SW480 (cell line): ENCODE data around the gene ALKBH3.

Experiments
- DNase-seq: peaks from one replicate; pipeline ENCODE4 v3.0.0-alpha.2; 2016; ENCODE audit warnings: low spot score

ALKBH3 gene

DNA sequence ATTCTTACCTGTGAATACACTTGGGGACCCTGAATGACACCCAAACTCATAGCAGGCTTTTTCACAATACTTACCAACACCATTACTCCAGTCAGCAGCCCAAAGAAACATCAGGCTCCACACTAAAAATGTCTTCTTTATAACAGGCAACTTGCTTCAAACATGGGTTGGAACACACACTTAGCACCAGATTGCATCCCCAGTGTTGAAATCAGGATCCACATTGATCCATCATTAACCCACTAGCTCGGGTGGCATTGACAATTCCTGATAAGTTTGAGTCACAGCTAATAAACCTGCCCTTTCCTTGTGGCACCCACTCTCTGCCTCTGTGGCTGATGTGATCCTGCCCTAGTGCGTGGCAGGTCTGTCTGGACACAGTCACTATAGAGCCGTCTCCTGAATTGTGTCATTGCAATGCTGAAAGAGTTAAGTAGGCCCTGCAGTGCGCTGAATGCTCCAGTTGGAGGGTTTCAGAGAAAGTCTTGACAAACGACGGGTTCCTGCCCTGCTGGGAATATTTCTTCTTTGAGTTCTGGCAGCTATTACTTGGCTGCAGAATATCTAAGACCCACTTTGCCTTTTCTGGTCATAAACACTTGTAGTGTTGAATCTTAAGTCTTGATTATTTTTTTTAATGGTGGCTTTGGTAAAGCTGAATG is 42.2 kb downstream of the ALKBH3 start:
- no peak for DNase-seq

DNA sequence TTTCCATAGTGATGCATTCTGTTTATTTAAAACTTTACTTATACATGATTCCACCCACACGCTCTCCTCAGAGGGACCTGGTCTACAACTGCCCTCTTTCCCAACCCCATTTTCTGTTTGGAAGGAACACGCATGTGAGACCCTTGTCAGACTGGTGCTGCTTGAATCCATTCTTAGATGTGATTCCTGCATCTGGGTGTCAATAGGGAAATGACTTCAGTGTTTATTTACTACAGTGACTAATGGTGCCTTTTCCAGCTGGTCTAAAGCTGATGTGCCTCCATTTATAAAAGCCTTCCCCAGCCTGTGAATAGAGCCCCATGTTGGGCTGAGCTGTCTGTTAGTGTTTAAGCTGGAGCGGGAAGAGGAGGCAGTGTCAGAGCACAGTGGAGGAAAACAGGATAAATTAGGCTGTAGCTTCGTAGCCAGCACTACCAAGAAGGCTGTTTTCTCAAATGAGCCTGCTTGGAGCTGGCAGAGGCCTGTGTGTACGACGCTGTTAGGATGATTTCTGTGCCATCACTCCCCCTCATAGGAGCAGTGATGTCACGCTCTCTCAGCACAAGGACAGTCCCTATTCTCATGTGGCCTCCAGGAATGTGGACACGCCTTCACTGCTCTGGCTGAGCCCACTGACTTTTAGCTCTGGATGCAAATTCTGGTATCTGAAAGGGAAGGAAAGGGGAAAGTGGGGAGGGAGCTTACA is 42.9 kb downstream of the ALKBH3 start:
- peak; percentile 61 for DNase-seq

DNA sequence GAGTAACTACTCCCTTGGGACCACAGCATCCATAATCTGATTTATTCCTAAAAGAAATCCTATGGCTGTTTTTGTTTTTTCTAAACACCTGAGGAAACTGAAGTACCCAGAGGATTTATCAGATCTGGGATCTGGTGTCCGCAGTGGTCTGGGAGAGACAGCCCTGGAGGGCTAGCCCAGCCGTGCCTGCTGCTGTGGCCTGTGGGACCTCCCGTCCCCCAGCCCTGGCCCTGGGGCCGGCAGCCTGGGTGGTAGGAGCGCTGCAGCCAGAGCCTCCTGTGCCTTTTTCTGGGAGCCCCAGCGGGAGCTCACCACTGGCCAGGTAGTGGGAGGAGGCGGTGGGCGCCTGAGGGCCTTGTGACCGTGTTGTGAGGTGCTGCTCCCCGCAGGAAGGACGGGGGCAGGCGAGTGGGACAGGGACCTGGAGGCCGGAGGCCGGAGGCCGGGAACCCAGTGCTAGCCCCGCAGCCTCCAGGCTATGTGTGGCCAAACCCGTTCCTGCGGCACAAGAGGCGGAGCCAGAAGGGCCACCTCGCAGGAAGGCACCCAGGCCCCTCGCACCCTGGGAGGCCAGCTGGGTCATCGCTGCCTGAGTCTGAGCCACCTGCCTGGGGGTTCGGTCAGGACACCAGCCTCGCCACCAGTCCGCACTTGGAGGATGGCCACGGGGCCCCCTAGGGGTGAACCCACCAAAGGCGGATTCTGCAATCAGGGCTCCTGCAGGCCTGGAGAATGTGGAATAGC is 43.7 kb downstream of the ALKBH3 start:
- DNase-seq = no peak

DNA sequence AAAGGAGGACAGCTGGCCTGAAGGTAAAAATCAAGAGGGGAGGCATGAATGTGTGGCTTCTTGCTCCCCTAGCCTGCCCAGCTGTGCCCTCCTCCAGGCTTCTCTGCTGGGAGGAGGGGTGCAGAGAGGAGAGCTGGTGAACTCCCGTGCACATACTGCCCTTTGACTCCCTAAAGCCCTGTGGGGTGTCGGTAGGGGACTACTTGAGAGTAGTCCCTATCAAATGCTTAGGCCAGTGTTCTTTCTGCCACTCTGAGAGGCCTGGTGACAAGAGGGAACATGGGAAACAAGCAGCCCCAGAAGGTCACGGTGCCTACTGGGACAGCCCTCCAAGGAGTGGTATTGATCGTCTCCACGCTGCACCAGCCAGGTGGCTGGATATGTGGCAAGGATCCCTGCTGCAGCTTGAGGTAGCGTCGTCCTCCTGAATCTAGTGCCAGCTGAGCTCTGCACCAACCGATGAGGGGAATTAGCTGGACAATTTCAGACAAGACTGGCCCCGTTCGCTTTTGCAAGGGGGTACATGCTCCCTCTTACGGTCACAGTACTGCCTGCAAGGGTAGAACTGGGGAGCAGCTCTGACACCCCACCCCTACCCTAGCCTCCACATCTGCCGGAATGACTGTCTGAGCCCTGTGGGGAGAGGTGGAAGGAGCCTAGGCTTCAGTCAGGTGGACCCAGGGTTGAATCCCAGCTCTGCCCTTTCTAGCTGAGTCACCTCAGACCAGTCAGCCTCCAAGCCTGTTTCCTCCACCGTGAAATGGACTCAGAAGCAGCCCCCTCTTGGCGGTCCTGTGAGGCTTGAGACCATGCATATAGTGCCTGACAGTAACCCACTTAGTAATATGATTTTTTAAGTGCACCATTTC is 44.7 kb downstream of the ALKBH3 start:
- no peak for DNase-seq

DNA sequence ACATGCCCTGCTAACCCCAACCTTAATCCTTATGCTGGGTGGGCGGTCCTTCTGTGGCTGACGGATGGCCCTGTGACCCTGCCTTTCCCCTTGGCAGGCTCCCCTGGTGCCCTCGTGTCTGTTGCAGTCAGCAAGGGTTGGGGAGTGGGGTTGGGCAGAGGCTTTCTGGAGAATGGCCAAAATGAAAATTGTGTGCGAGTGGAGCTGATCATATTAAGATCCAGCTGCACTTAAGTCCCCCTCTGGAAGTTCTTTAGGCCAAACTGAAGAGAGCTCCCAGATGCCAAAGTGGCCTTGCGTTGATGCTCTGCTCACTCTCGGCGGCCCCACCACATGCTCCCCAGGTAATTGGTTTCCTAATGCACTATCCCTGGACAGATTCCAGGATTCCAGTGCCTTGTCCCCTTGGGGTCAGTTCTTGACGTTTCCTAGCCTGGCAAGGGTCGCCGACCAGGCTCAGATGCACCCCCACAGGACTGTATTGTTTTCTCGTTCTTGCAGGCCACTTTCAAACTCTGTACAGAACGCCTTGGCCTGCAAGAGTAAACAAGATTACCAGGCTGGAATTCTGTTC is 45.4 kb downstream of the ALKBH3 start:
- no peak for DNase-seq

DNA sequence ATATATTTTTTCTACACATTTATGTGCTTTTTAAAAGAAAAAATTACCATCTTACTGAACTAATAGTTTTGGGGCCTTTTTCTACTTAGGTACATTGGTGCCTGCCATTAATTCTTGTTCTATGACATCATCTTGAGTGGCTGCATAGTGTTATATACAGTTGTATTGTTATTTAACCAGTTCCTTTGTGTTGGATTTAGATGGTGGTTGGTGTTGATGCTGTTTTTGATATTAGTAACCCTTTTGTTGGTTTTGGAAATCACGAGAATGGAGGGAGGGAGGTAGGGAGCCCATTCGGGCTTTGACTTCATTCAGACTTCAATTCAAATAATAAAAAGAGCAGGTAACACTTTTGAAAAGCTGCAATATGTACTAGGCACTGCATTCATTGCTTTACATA is 46.4 kb downstream of the ALKBH3 start:
- DNase-seq = no peak

DNA sequence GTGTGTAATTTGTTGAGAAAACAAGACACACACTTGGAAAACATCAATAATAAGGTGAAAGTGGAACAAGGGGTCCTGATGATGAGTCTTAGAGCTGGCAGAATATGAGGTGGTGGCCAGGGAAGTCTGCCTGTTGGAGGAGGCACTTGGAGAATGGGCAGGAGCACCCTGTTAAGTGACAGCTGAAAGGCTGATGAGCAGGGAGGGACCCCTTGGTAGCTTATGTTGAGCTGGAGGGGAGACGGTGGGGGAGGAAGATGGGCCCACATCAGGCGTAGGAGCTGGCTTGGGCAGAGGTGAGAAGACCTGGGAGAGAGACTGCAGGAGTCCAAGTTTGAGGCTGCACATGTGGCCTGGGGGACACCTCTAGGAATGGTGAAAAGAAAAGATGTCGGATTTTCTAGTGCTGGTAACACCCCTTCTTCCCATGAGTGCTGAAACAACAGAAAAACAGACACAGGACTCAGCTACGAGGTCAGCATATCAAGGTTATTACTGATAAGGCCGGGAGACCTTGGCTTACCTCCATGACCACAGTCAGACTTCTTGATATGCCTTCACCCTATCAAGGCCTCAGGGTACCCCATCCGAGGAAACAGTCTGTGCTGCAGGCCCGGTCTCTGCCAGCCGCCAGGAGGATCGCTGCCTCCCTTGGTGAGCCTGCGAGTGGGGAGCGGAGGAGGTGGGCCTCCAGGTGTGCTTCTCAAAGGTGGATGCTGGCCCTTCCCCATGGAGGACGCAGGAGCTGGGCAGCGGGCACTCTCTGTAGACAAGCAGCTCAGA is 47.5 kb downstream of the ALKBH3 start:
- DNase-seq = no peak

DNA sequence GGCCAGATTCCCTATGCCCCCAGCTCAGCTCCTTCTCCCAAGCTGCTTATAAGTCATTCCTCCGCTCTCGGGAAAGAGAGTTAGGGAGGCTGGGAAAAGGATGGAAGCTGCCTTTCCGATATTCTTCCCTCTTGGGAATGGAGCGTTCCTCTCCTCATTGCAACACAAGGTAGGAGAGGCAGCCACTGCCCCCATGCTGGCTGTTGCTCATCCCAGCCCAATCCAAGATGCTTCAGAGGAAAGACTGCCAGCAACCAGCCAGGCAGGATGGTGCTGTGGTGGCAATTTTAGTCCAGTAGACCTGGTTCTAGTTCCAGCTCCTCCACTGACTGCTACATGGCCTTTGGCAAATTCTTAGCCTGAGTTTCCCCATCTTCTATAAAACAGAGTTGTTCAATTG is 48.1 kb downstream of the ALKBH3 start:
- no peak for DNase-seq

DNA sequence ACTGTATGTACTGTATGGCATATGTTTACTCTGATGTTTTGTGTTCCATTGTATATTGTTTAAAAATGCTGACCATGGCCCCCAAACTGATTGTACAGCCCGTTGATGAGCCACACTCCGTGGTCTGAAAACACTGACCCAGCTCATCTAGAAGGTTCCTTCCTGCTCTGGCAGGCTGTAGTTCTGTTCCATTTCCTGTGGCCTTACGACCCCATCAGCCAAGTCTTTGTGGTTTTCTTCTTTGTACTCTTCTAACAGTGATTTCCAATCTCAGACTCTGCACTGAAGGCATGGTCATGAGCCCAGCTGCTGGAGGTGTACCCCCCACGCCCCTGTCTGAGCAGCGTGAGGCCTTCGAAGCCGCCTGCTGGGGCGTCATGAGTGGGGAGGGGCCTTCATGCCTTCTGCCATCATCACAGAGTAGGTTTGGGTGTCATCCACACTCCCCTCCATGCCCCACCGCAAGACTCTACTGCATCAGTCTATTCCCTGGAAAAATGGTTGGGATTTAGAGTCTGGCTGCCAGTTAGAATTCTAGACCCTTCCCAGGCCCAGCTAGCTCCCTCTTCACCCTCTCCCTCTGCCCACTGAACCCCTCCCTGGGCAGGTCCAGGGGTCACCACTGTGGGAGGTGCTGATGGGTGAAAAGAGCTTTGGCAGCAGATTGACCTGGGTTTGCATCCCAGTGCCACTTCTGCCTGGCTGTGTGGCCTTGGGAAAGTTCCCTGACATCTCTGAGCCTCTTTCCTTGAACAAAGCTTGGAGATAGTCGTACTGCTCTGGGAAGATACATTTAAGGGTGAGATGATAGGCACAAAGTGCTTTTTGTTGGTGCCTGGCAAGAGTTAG is 50.5 kb downstream of the ALKBH3 start:
- no peak for DNase-seq

DNA sequence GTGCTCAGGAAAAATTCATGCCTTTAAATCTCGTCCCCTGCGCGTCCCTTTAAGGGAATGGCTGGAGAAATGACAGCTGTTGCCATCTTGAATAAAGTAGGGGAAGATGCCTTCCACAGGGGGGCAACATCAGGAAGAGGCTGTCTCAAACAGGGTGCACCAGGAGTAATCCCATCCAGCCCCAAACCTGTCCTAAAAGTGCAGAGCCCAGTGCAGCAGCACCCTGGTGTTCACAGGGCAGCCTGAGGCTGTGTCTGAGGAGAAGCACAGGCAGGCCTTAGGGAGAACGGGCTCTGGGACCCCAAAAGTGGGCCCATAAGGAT is 51.0 kb downstream of the ALKBH3 start:
- no peak for DNase-seq

DNA sequence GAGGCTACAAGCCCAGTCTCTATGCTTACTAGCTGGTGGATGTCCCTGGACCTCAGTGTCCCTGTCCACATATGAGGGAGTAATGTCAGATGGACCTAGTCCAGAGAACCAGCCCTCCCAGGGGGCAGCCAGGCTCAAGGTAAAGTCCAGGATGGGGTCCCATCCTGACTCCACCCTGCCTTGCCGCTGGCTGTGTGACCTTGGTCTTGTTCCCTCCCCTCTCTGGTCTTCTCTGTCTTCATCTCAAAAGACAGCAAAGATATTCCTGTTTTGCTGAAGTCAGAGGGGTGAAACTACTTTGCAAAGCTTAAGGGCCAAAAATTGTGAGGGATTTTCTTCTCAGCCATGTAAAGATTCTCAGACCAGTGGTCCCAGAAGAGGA is 52.6 kb downstream of the ALKBH3 start:
- no peak for DNase-seq

DNA sequence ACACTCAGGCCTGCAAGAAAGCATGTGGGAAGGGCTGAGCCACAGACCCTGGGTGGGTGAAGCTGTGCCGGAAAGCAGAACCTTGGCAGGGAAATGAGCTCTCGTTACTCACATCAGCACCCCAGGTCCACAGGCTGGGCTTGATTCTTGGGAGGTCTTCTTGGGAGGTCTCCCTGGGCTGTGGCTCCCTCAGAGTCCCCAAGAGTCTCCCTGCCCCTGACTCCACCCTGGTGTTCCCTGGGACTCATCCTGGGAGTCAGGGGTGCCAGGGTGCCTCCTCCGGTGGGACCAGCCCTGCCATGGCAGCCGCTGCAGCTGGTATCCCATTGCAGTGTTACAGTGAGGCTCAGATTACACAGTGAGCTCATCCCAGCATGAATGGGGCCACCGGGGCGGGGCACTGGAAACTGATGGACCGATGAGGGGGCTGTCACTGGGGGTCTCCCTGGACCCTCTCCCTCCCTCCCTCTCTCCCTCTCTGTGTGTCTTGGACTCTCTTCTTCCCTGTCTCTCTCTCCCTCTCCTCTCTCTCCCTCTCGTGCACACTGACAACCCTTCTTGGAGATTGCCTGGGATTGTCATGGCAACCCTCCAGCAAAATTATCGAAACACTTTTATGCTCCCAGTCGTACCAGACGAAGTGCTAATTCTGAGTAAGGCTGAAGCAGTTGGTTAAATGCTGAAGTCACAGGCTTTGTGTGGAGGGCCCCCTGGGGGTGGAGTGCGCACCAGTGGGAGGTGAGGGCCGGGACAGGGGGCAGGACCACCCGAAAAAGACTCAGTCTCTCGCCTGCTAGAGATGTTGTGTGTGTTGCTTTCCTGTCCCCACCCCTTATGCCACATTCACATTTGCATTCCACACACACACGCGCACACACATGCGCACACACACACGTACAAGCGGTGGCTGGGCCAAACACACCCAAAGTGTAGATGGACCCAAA is 53.2 kb downstream of the ALKBH3 start:
- DNase-seq = no peak

DNA sequence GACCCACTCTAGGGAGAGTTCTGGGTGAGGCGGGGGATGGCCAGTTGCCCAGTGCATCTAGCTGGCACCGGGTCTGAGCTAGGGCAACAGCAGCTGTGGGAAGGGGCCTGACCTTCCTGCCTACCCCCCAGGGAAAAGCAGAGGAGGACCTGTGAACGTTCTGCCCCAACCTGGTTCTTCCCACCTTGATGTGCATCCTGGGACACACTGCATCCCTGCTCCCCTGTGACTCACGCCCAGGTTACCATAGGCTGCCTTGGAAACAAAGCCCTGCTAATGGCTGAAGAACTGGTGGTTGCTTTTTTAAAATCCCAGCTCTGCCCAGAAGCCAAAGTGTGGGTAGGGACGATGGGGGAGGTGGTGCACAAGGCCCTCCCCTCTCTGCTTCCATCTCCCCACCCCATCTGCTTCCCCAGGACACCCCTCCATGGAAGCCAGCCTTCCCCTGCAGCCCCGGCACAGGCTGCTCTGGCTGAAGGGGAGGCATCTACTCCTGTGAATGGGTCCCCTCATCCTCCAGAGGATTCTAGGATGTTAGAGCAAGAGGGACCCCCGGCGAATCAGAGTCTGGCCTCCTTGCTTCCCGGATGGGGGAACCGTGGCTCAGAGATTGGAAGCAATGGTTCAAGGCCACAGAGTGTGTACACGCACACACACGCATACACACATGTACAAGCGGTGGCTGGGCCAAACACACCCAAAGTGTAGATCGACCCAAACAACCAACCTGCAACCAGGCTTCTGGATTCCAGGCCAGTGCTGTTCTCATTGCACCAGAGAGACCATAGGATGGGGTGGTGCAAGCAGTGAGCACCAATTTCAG is 54.2 kb downstream of the ALKBH3 start:
- no peak for DNase-seq

DNA sequence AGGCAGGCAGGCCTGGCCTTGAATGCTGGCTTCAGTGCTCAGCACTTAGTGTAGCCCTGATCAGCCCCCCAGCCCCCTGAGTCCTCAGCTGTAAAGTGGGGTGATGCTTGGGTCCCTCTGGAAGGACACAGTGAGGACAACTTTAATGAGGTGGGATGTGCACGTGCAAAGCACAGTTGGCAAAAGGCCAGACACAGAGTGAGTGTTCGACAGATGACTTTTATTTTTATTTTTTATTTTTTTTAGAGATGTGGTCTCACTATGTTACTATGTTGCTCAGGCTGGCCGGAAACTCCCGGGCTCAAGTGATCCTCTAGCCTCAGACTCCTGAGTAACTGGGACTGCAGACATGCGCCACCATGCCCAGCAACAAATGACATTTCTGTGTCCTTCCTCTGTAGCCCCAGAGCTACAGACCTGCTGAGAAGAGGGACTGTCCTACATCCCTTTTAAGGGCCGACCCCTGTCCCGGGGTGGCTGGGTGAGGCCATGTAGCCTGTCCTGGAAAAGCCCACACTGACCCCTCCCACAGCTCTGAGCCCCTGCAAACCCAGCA is 54.9 kb downstream of the ALKBH3 start:
- DNase-seq = no peak

DNA sequence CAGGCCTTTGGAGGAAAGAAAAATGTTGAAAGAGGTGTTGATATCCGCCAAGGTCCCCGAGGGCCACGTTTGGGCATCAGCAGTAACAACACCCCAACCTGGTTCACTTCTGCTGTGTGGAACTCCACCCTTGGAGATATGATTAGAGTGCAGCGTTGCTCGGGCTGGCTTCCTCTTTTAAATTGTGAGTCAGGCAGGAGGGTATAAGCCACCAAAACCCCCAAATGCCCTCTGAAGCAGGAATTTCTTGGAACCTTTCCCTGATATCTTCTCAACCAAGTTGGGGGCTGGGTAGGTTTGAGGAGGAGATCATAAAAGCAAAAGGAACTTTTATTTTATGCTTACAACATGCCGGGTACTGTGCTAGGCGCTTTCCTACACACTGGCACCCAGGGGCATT is 55.4 kb downstream of the ALKBH3 start:
- no peak for DNase-seq

DNA sequence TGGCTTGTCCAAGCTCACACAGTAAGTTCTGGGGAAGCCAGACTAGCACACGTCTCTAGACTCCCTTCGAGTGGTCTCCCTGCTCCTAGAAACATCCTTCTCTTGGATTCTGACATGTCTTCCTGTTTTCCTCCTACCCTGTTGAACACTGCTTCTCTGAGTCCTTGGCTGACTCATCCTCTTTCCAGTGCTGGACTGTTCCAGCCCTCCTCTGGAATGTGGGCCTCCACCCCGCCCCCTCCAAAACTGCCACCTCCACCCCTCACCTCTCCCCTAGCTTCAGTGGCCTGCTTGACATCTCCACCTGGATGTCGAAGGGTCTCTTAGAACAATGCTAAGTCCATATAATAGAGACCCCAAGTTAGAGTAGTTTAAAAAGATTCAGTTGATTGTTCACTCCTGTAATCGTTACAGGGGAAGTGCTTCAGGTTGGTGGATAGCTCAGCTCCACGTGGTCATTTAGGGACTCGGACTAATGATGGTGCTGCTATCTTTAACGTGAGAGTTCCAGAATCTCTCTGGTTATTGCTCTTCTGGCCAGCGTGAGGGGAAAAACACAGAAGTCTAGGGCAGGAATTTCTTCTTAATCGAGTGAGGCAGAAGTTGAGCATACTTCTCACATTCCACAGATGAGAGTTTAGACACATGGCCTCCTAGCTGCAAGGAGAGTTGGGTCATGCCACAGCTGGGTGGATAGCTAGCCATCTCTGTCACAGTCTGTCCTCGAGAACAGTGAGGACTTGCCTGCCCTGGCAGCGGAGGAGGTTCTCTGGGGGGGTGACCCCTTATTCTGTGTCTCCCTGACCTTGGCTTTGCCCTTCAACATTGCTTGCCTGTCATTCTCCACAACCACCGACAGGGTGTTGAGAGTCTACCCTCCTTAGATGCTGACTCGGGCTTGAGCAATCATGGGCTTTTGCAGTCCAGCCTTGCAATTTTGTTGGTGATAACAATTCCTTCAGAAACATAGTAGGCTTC is 57.1 kb downstream of the ALKBH3 start:
- peak; percentile 80 for DNase-seq
